NT2/D1 (cell line): ENCODE results near the gene TIAM2.

Source experiments
- SUZ12 ChIP-seq: IDR thresholded peaks from 2 replicates; pipeline ENCODE4 v1.6.1; 2011; ENCODE audit not compliant: insufficient read length, insufficient read depth; ENCODE audit errors: extremely low read depth
- ZNF274 ChIP-seq: IDR thresholded peaks from 2 replicates; pipeline ENCODE4 v1.6.1; 2011; ENCODE audit warnings: mild to moderate bottlenecking, low read depth, low read length

GRCh38 chr6:155066361-155066760 is 71.2 kb downstream of the TIAM2 start:
- TF ChIP-seq SUZ12: no peak
- TF ChIP-seq ZNF274: no peak
